ENCODE measurements around the gene KRTAP17-1.

Gene KRTAP17-1

DNA sequence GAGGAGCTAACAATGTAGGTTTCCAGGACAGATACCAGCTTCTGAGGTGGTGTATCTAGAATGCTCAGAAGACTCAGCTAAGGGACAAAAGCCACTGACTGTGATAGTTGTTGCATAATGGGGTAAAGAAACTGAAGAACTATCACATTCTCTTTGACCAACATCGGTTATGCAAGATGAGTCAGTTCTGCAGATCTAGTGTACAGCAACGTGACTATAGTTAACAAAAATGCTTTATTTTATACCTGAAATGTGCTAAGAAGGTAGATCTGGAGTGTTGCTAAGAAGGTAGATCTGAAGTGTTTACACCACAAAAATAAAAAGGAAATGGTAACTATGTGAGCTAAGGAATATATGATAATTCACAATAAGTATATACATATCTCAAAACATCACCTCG is 47.8 kb downstream of the KRTAP17-1 start:
- TF ChIP-seq, protein P1, sequence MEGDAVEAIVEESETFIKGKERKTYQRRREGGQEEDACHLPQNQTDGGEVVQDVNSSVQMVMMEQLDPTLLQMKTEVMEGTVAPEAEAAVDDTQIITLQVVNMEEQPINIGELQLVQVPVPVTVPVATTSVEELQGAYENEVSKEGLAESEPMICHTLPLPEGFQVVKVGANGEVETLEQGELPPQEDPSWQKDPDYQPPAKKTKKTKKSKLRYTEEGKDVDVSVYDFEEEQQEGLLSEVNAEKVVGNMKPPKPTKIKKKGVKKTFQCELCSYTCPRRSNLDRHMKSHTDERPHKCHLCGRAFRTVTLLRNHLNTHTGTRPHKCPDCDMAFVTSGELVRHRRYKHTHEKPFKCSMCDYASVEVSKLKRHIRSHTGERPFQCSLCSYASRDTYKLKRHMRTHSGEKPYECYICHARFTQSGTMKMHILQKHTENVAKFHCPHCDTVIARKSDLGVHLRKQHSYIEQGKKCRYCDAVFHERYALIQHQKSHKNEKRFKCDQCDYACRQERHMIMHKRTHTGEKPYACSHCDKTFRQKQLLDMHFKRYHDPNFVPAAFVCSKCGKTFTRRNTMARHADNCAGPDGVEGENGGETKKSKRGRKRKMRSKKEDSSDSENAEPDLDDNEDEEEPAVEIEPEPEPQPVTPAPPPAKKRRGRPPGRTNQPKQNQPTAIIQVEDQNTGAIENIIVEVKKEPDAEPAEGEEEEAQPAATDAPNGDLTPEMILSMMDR (conservative IDR thresholded peaks at IDR 0.05; ENCODE audit: low read depth, low read length), result no peak
- no peaks in the 10 kb centered on the region for H3K79me2 ChIP-seq (ENCODE audit: insufficient read depth, low read depth)
- H3K27ac ChIP-seq, result no peak overlapping the region

DNA sequence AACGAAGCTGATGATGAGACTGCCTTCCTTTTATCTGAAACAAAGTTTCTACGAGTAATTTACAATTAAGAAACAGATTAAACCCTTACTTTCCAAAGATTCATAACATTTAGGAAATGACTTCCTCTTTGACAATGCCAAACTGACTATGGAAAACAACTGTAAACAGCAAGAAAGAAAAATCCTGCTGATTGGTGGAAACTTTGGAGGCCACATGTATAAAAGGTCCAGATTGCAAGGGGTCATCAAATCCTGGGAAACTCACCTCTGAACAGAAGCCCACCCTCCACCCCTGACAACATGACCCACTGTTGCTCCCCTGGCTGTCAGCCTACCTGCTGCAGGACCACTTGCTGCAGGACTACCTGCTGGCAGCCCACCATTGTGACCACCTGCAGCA is 50.4 kb downstream of the KRTAP17-1 start, which contains the start of gene KRTAP9-6:
Gene KRTAP9-6, plus strand, starts transcription at position 301 of the 400 bp plus-strand sequence. Its CDS starts 0 bp downstream, at position 301.
- no peaks in the 10 kb centered on the region for H3K27me3 ChIP-seq (ENCODE audit: insufficient read depth, low read depth)
- TF ChIP-seq, protein P1 (conservative IDR thresholded peaks at IDR 0.05; ENCODE audit: low read depth, low read length), result no peak
- H3K36me3 ChIP-seq (ENCODE audit: insufficient read depth), result no peaks in the 10 kb centered on the region
- no peak within 1 kb of the TSS for H3K4me3 ChIP-seq (IDR thresholded peaks at IDR 0.05; ENCODE audit: insufficient read depth, low read depth, low read length)
- no peaks in the 10 kb centered on the region for H4K20me1 ChIP-seq (ENCODE audit: insufficient read depth)
- H3K4me2 ChIP-seq, result no peak within 1 kb of the TSS
- H3K27ac ChIP-seq, result no peak within 1 kb of the TSS
- no peak within 1 kb of the TSS for H3K9ac ChIP-seq
- H3K79me2 ChIP-seq (ENCODE audit: insufficient read depth, low read depth), result no peaks in the 10 kb centered on the region
- no peaks in the 10 kb centered on the region for H3K4me1 ChIP-seq (ENCODE audit: low read depth, poor library complexity, severe bottlenecking)
- H2AFZ ChIP-seq (ENCODE audit: low read depth), result no peak within 1 kb of the TSS

More for the DNA sequence above, 47.8 kb downstream of the KRTAP17-1 start:
- Histone ChIP-seq H3K4me1 (ENCODE audit: low read depth, poor library complexity, severe bottlenecking) (no peaks in the 10 kb centered on the region), H4K20me1 (ENCODE audit: insufficient read depth) (no peaks in the 10 kb centered on the region), H3K9ac (no peak overlapping the region), H2AFZ (ENCODE audit: low read depth) (no peak overlapping the region), H3K4me2 (no peak overlapping the region), H3K4me3 (IDR thresholded peaks at IDR 0.05; ENCODE audit: insufficient read depth, low read depth, low read length) (no peak overlapping the region), H3K27me3 (ENCODE audit: insufficient read depth, low read depth) (no peaks in the 10 kb centered on the region), H3K36me3 (ENCODE audit: insufficient read depth) (no peaks in the 10 kb centered on the region)
